Measurements from ENCODE around the gene ADARB2.
"Not testable (repeated sequence)": the region's sequence is repeated elsewhere in the genome, so short reads cannot be mapped to it uniquely, and the experiment has no call there.

Gene ADARB2

DNA sequence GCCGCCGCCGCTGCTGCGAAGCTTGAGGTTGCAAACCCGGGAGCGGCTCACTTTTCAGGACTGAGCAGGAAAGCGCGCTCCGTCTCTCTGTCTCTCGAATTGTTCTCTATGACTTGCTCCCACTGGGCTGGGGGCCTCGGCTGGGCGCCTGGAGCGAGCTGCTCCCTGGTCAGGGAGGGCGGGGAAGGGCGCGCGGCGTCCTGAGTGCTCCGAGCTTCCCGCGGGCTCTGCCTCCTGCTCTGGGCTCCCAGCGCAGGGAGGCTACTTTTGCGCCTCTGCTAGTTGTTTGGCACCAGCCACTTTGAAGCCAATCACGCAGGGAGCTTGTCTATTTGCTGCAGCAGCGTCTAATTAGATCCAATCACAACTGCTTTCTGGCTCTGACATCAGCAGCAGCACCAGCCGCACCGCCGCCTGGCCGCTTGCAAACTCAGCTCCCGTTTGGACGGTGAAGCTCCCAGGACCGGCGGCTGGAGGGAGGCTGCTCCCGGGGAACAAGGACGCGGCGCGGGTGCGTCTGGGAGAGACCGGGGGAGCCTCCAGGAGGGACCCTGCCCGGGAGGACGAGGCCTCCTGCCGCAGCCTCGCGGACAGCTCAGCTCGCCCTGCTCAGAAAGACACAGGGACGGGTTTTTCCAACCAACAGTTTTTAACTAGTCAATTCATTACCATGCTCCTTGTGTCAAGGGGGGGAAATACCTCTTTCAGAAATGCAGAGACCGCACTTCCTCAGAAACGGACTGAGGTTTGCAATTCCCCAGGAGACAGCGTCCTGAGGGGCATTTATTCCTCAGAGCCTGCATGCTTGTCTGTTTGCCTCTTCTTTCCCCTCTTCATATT, at the start of gene ADARB2:
Gene ADARB2 (minus strand): TSS at position 304 of the 840 bp plus-strand sequence.
- TF ChIP-seq, protein P1, sequence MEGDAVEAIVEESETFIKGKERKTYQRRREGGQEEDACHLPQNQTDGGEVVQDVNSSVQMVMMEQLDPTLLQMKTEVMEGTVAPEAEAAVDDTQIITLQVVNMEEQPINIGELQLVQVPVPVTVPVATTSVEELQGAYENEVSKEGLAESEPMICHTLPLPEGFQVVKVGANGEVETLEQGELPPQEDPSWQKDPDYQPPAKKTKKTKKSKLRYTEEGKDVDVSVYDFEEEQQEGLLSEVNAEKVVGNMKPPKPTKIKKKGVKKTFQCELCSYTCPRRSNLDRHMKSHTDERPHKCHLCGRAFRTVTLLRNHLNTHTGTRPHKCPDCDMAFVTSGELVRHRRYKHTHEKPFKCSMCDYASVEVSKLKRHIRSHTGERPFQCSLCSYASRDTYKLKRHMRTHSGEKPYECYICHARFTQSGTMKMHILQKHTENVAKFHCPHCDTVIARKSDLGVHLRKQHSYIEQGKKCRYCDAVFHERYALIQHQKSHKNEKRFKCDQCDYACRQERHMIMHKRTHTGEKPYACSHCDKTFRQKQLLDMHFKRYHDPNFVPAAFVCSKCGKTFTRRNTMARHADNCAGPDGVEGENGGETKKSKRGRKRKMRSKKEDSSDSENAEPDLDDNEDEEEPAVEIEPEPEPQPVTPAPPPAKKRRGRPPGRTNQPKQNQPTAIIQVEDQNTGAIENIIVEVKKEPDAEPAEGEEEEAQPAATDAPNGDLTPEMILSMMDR (IDR thresholded peaks at IDR 0.05): no peak
- TF ChIP-seq ZFX (IDR thresholded peaks at IDR 0.05; ENCODE audit: borderline replicate concordance): no peak
- H3K27ac ChIP-seq: no peak within 1 kb of the TSS

DNA sequence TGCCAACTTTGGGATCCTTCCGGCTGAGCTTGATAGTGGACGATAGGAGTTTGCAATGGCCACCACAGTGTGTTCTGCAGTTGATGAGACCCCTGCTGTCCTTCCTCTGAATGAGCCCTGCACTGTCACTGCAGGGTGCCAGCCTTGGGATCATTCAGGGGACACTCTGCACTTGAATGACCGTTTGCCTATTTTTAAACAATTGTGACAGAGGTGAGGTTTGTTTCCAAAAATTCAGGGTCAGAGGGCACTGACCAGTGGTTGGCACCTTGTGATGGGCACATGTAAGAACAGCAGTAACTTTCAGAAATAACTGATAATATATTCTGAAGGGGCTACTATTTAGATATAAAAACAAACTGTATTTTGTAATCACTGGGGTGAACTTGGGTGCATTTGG, 48.5 kb upstream of the ADARB2 start:
- TF ChIP-seq, protein P1 (IDR thresholded peaks at IDR 0.05): no peak
- TF ChIP-seq ZFX (IDR thresholded peaks at IDR 0.05; ENCODE audit: borderline replicate concordance): no peak
- H3K27ac ChIP-seq: no peak overlapping the region

DNA sequence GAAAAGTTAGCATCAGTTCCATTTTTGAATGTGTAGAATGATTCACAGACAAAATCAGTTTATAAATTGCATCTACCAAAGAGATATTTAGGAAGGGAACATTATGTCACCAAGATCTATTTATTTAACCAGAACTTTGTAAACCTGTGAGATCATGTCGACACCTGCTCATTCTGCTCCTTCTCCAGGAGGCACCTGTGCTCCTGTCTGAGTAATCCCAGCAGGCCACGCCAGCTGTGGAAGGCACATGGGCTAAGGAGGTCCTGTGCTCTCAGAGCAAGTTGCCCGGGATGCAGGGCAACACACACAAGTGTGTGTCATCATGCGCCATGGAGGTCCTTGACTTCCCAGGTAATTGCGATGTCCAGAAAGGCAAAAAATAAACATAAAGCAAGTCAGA, 45.5 kb upstream of the ADARB2 start:
- H3K27ac ChIP-seq: no peak overlapping the region
- TF ChIP-seq ZFX (IDR thresholded peaks at IDR 0.05; ENCODE audit: borderline replicate concordance): no peak
- TF ChIP-seq, protein P1 (IDR thresholded peaks at IDR 0.05): no peak

DNA sequence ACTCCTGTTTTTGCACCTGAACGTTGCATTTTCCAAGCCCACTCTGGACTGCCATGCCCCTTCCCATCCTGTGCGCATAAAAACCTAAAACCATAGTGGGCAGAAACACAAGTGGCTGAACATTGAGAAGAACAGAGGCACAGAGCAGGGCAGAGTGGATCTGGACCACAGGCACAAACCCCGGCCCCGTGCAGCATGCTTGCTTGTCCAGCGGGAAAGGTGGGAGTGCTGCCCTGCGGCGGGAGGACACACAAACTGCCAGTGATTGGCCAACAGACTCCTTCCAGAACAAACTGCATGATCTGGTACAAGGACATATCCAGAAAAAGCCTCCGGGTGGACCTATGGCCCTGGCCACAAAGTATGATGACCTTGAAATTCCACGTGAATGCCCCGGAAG, 42.5 kb upstream of the ADARB2 start:
- H3K27ac ChIP-seq: no peak overlapping the region
- no peak for TF ChIP-seq ZFX (IDR thresholded peaks at IDR 0.05; ENCODE audit: borderline replicate concordance)
- TF ChIP-seq, protein P1 (IDR thresholded peaks at IDR 0.05): no peak

DNA sequence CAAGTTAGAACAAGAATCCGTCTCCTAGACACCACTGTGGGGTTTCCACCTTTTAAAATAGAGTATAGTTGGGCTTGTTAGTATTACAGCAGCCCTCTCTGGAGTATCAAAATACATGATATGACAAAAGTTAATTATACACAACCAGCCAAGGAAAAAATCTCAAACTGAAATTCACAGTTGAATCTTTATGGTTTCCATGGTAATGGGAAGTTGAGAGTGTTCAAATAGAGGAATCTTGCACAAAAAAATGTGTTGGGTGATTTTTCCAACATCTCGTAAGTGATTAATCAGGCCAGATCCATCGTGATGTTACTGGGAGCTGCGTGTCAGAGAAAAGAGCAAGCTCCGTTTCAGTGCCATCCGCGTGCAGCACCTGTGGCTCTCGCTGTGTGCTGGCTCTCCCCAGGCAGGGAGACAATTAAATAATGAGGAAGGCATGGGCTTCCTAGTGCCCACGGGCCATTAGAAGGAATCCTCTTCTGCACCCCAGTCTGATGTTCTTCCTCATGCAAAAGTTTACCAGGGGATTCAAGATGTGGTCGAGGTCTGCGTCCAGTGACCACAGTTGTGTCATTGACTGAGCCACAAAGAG, 41.1 kb upstream of the ADARB2 start:
- no peak overlapping the region for H3K27ac ChIP-seq
- no peak for TF ChIP-seq ZFX (IDR thresholded peaks at IDR 0.05; ENCODE audit: borderline replicate concordance)
- TF ChIP-seq, protein P1 (IDR thresholded peaks at IDR 0.05): no peak

DNA sequence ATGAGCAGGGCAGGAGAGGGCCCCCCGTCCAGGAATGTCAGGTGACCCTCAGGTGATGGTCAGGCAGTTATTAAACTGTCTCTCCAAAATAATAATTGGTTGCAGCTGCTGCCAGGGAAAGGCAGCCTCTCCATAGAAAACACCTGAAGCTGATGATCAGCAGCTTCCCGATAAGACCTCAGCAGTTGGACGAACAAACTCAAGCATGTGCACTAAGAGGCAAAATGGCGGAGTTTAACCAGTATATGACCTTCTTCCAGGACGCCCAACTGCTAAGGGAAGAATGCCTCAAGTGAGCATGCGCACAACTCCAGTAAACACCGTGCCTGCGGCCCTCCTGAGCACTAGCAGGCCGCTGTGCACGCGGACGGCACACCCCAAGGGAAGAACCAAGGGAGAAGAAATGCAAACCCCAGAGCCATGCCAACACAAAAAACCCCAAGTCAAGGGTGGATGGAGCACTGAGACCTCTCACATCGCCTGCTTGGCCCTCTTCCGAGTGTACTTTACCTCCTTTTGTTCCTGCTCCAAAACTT, 38.9 kb upstream of the ADARB2 start:
- no peak for TF ChIP-seq ZFX (IDR thresholded peaks at IDR 0.05; ENCODE audit: borderline replicate concordance)
- TF ChIP-seq, protein P1 (IDR thresholded peaks at IDR 0.05): no peak
- no peak overlapping the region for H3K27ac ChIP-seq

DNA sequence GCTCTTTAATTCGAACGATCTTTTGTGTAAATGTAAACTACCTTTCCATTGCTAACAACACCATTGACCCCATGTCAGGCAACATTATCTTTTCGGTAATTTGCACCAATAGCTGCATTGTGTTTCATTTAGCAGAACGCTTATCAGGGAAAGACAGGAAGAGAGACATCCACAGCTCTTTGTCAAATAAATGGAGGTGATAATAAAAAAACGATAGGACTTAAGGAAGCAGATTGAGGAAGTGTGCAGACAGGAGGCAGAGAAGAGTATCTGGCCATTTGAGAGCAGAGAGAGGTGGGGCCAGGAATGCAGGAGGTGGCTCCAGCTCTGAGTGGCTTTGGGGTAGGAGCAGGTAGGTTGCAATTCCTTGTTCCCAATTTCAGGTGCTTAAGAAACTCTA, 37.5 kb upstream of the ADARB2 start:
- TF ChIP-seq, protein P1 (IDR thresholded peaks at IDR 0.05): no peak
- TF ChIP-seq ZFX (IDR thresholded peaks at IDR 0.05; ENCODE audit: borderline replicate concordance): no peak
- no peak overlapping the region for H3K27ac ChIP-seq

DNA sequence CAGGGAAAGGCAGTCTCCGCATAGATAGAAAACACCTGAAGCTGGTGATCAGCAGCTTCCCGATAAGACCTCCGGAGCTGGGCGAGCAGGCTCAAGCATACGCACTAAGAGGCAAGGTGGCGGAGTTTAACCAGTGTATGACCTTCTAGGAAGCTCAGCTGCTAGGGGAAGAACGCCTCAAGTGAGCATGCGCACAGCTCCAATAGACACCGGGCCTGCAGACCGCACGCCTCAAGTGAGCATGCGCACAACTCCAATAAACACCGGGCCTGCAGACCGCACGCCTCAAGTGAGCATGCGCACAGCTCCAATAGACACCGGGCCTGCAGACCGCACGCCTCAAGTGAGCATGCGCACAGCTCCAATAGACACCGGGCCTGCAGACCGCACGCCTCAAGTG, 35.9 kb upstream of the ADARB2 start:
- not testable (repeated sequence) for H3K27ac ChIP-seq
